ENCODE measurements around the gene VPS37D.
"Not testable (repeated sequence)": the region's sequence is repeated elsewhere in the genome, so short reads cannot be mapped to it uniquely, and the experiment has no call there.

The VPS37D gene

DNA sequence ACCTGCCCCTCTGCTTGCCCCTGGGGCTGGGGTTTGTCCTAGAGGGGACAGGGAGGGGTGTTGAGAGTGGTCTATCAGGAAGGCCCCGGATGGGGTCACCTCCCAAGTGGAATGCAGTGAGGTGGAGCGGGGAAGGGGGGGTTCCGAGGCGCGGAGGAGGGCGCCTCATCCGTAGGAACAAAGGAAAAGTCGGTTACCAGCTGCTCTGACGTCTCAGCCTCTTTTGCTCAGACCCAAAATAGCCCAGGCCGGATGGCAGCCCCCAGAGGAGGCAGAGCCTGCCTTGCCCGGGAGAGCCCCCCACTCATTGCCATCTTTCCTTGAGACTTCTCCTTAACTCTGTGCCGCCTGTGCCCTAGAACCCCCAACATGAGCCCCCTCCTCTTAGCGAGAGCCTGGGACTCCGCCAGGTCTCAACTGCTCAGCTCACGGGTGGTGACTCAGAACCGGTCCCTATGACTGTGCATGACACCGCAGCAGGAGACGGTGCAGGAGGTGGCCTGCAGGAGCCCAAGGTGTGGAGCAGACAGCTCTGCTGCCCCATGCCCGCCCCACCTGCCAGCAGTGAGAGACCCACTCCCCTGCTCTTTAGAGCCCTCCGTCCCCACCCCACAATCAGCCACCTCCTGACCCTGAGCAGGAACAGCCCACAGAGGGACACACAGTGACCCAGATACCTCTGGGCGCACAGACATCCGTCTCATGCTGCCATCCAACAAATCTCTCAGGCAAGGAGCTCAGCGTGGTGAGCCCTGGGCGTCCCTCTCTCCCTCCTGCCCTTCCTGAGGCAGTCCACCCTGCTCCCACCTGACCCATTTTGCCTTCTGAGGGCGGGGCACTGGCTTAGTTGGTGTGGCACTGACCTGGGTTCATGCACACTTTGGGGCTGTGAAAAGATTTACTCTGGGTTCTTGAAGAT is 38.8 kb downstream of the VPS37D start:
- DNase-seq: peak; percentile 69

DNA sequence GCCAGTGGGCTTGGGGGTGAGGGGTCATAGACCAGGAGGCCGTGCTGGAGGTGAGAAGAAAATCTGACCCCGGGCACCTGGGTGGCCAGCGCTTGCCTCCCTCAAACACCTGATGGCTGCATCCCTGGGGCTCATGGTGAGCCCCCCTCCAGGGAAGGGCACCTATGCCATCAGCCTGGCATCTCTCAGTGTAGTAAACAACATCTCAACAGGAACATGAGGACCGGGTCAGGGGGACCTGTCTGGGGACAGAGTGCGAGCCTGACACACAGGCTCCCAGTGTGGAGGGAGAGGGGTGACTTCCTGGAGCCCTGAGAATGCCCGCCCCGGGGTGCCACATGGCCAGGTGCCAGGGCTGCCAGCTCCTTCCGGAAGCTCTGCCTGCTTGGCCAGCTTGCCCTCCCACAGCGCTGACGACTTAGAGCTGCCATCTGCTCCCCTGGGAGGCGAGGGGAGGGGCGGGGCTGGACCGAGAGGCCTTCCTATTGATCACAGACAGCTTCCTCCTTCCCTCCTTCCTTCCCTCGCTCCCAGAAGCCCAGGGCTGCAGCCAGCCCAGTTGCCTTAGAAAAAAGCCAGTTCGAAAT is 39.5 kb downstream of the VPS37D start:
- no peak for DNase-seq

DNA sequence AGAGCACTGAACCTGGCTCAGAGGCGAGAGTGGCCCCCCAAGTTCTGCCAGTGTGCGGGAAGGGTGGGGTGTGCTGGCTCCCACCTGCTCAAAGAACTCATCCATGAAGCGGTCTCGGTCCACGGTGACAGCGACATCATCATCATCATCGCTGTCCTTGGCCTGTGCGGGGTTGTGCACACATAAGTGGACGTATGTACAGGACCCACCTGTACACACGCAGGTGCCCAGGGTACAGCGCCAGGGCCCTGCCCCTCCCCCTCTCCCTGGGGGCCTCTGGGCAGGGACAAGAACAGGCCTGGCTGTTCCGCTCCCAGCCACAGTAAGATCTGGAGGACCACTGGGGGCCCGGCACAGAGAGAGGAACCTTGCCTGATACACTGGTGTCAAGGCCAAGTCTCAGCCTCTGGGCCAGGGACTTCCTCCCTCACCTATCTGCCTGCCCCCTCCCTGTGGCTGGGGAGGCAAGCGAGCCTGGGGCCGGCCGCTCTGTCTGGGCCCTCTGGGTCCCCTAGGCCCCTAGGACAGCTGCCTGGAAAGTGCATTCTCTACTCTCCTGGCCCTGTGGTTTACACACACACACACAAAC is 41.4 kb downstream of the VPS37D start:
- DNase-seq: no peak

DNA sequence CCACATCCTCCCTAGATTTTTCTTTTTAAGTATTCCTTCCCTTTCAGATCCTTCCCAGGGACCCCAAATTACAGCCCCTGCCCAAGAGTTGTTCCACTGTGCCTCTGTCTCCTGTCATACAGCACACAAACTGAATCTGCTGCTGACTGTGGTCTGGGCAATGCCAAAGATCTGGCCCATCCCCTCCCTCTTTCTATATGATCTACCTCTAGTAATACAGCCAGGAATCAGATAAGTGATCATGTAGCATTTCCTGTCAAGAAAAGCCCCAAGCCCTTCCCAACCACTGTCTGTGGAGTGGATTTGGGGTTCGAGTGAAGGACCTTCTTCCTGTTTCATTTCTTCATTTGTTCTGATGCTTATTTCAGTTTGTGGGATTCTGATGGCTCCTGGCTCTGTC is 45.1 kb downstream of the VPS37D start:
- no peak for DNase-seq

DNA sequence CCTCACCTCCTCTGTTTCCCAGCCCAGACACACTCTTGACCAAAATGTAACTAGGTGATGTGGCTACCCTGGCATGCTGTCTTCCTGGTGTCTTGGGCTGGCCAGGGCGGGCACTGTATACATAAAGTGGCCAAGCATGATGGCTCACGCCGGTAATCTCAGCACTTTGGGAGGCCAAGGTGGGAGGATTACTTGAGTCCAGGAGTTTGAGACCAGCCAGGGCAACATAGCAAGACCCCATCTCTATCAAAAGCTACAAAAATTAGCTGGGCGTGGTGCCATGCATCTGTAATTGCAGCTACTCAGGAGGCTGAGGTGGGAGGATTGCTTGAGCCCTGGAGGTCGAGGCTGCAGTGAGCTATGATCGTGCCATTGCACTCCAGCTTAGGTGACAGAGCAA is 45.7 kb downstream of the VPS37D start:
- DNase-seq: not testable (repeated sequence)

DNA sequence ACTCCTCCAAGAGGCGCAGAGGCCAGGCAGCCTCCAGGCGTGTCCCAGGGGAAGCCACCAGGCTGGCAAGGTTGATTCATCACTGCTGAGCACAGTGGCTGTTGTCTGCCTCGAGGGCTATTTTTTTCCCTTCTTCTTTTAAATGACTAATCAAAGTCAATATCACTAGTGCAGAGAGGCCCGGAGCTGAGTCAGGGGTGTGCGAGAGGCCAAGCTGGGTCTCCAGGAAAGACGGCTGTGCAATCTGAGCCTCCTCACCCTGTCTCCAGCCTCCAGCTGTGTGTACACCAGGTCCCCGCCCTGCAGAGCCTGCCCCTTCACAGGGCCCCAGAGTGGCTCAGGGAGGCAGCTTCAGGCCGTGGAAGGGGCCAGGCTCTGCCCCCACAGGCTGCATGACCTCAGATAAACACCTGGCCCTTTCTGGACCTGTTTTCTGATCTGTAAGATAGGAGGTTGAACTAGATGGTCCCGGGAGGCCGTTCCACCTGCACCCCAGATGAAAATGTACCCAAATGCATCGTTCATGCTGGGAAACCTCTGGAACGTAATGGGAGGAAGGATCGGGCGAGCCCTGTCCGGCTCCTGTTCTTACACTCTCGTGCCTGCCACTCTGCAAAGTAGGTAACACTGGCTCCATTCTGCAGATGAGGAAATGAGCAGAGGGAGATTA is 48.2 kb downstream of the VPS37D start:
- peak; percentile 97 for DNase-seq

DNA sequence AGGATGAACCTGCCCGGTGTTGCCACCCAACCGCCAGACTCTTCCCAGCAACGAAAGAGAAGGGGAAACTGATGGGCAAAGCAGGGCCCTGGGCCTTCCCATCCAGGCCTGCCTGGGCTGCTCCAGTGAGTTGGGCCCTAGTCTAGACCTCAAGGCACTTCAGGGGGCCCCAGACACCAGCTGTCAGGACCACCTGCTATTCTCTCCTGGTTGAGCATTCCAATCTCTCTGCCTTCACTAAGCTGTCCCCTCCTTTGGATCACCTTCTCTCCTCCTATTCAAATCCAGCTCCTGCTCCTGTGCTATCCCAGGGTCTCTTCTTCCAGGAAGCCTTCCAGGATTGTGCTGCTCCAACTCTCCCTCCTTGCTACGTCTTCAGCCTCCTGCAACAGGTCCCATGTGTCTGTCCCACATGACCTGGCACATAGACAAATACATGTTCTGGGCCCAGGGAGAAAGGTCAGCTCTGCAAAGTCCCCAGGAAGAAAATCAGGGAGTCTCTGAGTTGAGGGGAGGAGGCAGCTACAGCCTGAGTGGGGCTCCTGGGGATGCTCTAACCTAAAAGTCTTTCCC is 48.8 kb downstream of the VPS37D start:
- no peak for DNase-seq

DNA sequence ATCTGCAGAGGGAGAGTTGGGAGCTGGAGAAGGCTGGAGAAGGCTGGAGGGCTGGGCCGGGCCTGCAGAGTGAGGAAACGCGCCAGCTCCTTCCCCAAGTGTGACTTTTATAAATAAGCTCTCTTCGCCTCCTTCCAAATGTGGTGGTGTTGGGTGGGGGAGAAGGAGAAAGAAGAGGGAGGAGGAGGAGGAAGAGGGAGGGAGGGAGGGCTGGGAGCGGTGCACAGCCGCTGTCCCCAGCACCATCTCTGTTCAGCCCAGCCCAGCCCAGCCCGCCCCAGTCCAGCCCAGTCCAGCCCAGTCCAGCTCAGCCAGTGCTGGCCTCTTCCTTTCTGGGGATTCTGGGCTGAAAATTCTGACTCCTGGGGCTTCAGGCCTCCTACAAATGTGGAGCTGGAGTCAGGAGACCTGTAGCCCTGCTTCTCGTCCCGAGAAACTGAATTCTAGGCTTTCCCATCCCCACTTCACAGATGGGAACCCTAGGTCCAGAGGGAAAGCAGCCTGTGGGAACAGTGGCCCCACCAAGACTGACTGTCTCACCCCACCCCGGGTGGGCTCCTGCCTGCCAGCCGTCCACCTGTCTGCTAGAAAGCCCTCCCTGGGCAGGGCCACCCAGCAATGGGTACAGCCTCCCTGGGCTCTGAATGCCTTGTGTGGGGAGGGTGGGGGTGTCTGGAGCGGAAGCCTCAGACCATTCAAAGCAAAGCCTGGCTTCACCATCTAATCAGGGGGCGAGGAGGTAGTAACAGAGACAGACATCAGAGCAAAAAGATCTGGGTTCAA is 49.6 kb downstream of the VPS37D start:
- DNase-seq: peak; percentile 51

DNA sequence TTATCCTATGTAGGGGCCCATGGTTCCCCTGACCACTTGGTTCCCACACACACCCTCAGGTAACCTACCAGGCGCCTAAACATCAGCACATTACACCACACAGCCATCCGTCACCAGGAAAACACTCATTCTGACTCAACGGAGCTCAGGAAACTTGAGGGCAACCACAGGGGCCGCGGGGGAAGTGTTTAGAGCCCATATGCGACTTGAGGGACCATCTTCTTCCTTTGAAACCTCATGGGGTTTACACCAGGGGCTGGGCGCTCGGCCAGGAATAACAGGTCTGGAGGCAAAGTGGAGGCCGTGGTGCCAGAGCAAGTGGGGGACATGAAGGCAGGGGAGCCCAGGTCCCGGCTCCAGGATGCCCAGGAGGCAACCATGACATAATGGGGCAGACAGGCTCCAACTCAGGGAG is 50.4 kb downstream of the VPS37D start:
- peak; percentile 94 for DNase-seq

DNA sequence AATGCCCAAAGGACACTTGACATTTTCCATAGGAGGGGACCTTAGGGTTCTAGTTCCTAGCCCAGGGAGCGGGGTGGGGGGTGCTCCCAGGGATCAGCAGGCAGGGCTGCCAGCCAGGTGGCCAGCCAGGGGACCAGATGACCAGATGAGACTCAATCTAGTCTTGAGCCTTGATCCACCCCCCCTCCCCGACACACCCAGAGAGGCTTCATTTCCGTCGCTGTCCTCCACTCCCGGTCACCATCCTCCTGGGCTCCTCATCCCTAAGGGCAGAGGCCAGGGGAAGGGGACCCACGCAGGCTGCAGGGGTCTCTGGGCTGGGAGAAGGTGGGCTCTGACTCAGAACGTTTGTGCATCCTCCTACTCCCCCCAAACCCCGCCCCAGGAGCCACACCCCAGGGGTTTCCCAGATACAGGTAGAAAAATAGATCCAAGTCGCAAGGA is 50.8 kb downstream of the VPS37D start:
- no peak for DNase-seq

DNA sequence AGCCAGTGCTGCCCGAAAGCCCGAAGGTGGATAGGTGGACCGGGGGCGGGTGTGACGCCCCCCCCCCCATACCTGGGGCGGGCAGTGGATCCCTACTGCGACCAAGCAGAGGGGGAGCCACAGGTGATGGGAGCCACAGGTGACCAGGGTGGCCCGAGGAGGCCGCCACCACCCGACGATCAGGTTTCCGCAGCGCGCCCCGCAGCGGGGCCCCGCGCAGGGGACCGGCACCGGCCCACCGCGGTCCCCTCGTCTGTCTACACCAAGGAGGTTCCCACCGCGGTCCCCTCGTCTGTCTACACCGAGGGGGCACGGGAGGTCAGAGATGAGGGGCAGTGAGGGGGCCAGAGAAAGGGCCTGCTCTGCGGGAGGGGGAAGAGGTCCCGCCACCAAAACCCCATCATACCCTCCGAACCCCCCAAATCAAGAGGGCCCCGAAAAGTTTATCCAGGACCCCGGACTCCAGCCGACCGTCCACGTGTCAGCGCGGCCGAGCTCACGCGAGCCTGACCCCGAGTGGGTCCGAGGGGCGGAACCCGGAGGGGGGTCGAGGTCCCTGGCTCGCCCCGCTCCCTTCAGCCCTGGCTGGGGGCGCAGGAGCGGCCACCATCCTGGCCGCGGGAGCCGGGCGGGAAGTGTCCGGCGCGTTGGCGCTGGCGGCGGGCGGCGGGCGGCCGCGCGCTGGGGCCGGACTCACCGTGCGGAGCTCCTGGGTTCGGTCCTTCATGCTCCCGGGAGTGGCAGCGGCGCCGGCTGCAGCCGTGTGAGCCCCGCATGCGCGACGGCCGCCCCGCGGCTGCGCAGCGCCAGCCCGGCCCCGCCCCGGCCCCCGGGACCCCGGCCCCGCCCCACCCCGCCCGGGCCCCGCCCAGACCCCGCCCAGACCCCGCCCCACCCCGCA is 51.5 kb downstream of the VPS37D start, which contains the start of gene STX1A:
TSS of gene STX1A (minus strand) at position 765 of the 901 bp plus-strand sequence. CDS start at position 727, 38 bp downstream.
- DNase-seq: peak; percentile 71

DNA sequence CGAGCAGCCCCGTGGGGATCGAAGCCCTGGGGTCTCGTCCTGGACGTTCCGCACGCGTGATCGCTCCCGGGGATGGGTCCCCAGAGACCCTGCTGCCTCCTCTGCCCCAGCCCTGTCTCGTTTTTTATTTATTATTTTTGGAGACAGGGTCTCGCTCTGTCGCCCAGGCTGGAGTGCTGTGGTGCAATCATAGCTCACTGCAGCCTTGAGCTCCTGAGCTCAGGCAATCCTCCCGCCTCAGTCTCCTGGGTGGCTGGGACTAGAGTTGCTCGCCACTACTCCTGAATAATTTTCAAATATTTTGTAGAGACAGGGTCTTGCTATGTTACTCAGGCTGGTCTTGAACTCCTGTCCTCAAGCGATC is 52.2 kb downstream of the VPS37D start:
- no peak for DNase-seq

DNA sequence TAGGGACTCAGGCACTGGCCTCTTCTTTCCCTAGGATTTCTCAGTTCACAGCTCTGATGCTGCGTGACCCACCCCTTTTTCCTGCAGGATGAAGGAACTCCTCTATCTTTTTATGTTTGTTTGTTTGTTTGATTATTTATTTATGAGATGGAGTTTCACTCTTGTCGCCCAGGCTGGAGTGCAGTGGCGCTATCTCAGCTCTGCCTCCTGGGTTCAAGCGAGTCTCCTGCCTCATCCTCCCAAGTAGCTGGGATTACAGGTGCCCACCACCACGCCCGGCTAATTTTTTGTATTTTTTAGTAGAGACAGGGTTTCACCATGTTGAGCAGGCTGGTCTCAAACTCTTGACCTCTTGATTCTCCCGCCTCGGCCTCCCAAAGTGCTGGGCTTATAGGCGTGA is 52.8 kb downstream of the VPS37D start:
- not testable (repeated sequence) for DNase-seq

DNA sequence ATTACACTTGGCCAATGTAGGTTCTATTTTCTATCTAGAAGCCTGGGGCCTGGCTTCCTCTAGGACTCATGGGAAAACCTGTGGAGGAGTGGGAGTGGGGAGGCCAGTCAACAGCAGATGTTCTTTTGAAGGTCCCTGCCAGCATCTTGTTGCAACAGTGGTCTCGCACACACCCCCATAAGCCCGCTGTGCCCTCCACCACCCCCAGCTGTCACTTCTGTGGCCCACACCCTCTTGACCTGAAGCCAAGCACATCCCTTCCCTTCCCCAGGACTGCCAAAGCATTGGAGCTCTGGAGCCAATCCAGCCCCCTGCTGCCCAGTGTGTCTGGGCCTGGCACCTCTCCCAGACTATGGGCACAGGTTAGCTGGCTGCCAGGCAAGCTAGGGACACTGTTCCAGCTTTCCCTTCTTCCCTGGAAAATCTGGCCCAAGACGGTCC is 53.8 kb downstream of the VPS37D start:
- no peak for DNase-seq

Data from fibroblast of skin of right biceps (primary cell).